NT2/D1 (cell line): ENCODE results near the gene DISC1.

Source experiments
- DNase-seq: peaks from one replicate; pipeline ENCODE4 v3.0.0-alpha.2; 2011; ENCODE audit warnings: low read depth, low spot score
- H3K27me3 ChIP-seq: 2 replicates; pipeline ENCODE4 v1.6.0; 2011; ENCODE audit warnings: mild to moderate bottlenecking; ENCODE audit not compliant: insufficient read length, insufficient read depth
- H3K36me3 ChIP-seq: 2 replicates; pipeline ENCODE4 v1.6.1; 2011; ENCODE audit warnings: mild to moderate bottlenecking, low read length, mixed read lengths; ENCODE audit not compliant: insufficient read depth, insufficient read length
- H3K4me1 ChIP-seq: 2 replicates; pipeline ENCODE4 v1.5.1; 2011; ENCODE audit not compliant: insufficient read depth, insufficient read length
- H3K4me3 ChIP-seq: 2 replicates; pipeline ENCODE4 v1.5.1; 2011; ENCODE audit warnings: low read depth; ENCODE audit not compliant: insufficient read length
- H3K9ac ChIP-seq: 2 replicates; pipeline ENCODE4 v1.6.0; 2011; ENCODE audit warnings: low read depth; ENCODE audit not compliant: insufficient read length
- H3K9me3 ChIP-seq: 2 replicates; pipeline ENCODE4 v1.5.1; 2011; ENCODE audit warnings: mild to moderate bottlenecking, low read length; ENCODE audit not compliant: insufficient read depth
- SUZ12 ChIP-seq: IDR thresholded peaks from 2 replicates; pipeline ENCODE4 v1.6.1; 2011; ENCODE audit not compliant: insufficient read length, insufficient read depth; ENCODE audit errors: extremely low read depth
- YY1 ChIP-seq: IDR thresholded peaks from 2 replicates; pipeline ENCODE4 v1.6.1; 2011; ENCODE audit not compliant: insufficient read length, insufficient read depth
- ZNF274 ChIP-seq: IDR thresholded peaks from 2 replicates; pipeline ENCODE4 v1.6.1; 2011; ENCODE audit warnings: mild to moderate bottlenecking, low read depth, low read length

DISC1 gene

DNA sequence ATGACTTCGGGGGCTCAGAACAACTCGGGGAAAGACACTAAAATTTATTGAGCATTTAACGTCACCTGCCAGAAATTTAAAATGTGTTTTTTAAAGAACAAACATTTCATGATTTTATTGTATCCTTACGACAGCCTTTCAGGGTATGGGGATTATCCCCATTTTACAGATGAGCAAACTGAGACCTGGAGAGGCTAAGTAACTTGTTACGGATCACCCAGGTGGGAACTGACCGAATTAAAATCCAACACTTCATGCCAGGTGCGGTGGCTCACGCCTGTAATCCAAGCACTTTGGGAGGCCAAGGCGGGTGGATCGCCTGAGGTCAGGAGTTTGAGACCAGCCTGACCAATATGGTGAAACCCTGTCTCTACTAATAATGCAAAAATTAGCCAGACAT is 50.9 kb downstream of the DISC1 start:
- Histone ChIP-seq H3K36me3 (no peaks in the 10 kb centered on the region), H3K9ac (no peak overlapping the region), H3K27me3 (no peaks in the 10 kb centered on the region), H3K4me1 (no peaks in the 10 kb centered on the region), H3K9me3 (no peaks in the 10 kb centered on the region), H3K4me3 (no peak overlapping the region)
- TF ChIP-seq ZNF274, result no peak
- TF ChIP-seq YY1, result no peak
- no peak for TF ChIP-seq SUZ12
- DNase-seq, result no peak

DNA sequence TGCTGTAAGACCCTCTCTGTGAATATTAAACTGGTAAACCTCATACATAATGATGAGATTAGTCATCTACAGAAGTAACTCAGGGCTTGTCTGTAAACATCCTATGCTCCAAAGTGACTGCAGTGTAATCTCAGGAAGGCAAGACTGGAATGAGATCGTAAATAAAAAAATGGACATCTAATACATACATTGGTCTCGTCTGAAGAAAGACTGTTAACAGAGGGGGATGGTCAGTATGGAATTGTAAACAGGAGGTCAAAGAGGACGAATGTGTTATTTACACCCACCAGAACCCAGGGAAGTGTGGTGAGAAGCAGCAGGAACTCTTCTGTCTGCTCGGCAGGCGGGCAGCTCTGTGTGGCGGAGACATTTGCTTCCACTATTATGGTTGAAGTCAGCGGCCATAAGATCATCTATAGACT is 51.4 kb downstream of the DISC1 start:
- Histone ChIP-seq H3K4me3 (no peak overlapping the region), H3K4me1 (no peaks in the 10 kb centered on the region), H3K36me3 (no peaks in the 10 kb centered on the region), H3K9ac (no peak overlapping the region), H3K9me3 (no peaks in the 10 kb centered on the region), H3K27me3 (no peaks in the 10 kb centered on the region)
- no peak for DNase-seq
- TF ChIP-seq YY1, result no peak
- no peak for TF ChIP-seq ZNF274
- TF ChIP-seq SUZ12, result no peak

DNA sequence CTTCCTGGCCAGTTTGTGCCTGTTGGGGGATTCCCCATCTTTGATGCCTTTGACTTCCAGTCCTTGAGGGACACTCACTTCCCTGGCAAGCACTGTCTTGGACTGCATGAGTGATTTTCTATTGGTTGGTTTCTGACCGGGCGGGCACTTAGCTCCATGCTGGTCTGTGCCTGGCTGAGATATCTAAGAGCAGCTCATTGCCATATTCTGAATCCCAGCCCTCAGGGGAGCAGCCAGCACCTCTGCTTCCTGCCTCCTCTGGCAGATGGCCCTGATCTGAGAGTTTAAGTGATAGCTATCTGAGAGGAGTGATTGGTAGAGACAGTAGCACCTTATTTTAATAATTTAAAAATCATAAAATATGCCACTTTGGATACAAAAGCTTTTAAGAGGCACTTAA is 52.5 kb downstream of the DISC1 start:
- Histone ChIP-seq H3K4me1 (no peaks in the 10 kb centered on the region), H3K9me3 (no peaks in the 10 kb centered on the region), H3K4me3 (no peak overlapping the region), H3K9ac (no peak overlapping the region), H3K36me3 (no peaks in the 10 kb centered on the region), H3K27me3 (no peaks in the 10 kb centered on the region)
- TF ChIP-seq ZNF274, result no peak
- no peak for DNase-seq

DNA sequence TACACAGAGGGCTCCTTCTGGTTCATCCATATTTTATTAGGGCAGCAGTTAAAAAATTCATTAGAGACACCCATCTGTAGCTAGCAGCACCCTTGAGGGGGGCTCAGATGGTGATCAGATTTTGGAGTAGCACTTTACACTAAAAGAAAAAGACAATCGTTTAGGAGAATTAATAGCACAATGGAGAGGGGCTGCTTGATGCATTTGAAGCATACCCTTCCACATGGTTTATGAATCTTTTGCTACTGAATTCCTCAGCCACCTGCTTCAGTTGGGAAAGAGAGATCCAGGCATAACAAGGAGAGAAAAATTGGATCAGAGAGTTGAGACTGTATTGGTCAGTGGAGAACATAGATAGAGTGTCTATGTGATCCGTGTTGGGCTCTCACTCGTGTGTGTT is 54.4 kb downstream of the DISC1 start:
- Histone ChIP-seq H3K27me3 (no peaks in the 10 kb centered on the region), H3K4me3 (no peak overlapping the region), H3K9me3 (peaks cover 12% of the 10 kb centered on the region), H3K9ac (no peak overlapping the region), H3K36me3 (no peaks in the 10 kb centered on the region), H3K4me1 (no peaks in the 10 kb centered on the region)
- no peak for DNase-seq
- TF ChIP-seq SUZ12 (no peak), ZNF274 (no peak), YY1 (no peak)

DNA sequence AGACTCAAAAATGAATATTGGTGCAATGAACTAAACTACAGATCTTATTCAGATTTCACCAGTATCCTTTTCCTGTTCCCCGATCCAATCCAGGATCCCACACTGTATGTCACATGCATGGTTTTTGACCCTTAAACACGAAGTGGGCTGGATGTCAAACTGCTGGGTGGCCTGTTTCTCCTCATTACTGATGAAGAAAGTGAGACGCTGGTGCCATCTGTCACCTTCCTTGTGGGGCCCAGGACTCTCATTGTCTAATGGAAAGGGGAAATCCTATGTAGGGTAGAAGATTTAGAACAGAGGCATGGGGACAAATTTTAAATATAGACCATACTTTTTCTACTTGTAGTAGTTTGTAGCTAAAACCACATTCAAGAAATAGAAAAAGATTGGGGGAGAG is 56.2 kb downstream of the DISC1 start:
- H3K4me3 ChIP-seq, result no peak overlapping the region
- TF ChIP-seq ZNF274, result no peak
- TF ChIP-seq YY1, result no peak
- no peak for TF ChIP-seq SUZ12

DNA sequence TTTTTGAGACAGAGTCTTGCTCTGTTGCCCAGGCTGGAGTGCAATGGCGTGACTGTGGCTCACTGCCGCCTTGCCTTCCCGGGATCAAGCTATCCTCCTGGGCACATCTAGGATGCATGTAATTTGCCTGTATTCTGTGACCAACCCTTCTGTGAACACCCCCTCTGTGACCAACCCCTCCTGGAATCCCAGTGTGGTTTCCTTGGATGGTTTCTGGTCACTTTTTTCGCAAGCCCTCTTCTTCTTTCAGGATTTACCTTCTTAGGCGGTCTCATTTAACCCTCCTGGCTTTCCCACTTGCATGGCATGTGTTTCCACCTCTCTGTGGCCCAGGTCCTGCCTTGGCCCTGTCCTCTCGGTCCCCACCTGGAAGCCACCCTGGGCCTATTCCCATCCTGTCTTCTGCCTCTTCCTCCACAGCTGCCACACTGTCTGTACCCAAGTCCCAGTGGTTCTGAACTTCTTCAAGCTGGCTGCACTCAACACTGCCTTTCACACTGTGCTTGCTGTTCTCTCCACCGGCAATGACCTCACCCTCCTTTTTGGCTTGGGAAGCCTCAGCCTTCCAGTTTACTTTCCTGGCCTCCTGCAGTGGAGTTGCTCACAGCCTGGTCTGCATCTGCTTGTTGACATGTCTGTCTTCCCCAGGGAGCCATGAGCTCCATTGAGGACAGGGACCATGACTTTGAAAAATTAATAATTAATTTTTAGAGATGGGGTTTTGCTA is 57.0 kb downstream of the DISC1 start:
- no peak for TF ChIP-seq ZNF274
- TF ChIP-seq SUZ12, result no peak
- TF ChIP-seq YY1, result no peak
- Histone ChIP-seq H3K4me1 (no peaks in the 10 kb centered on the region), H3K36me3 (no peaks in the 10 kb centered on the region), H3K9me3 (peaks cover 18% of the 10 kb centered on the region), H3K27me3 (no peaks in the 10 kb centered on the region), H3K4me3 (no peak overlapping the region), H3K9ac (no peak overlapping the region)
- no peak for DNase-seq

More for the DNA sequence above, 56.2 kb downstream of the DISC1 start:
- no peaks in the 10 kb centered on the region for H3K27me3 ChIP-seq
- no peak overlapping the region for H3K9ac ChIP-seq
- DNase-seq, result no peak
- no peaks in the 10 kb centered on the region for H3K4me1 ChIP-seq
- peaks cover 18% of the 10 kb centered on the region for H3K9me3 ChIP-seq
- H3K36me3 ChIP-seq, result no peaks in the 10 kb centered on the region

DNA sequence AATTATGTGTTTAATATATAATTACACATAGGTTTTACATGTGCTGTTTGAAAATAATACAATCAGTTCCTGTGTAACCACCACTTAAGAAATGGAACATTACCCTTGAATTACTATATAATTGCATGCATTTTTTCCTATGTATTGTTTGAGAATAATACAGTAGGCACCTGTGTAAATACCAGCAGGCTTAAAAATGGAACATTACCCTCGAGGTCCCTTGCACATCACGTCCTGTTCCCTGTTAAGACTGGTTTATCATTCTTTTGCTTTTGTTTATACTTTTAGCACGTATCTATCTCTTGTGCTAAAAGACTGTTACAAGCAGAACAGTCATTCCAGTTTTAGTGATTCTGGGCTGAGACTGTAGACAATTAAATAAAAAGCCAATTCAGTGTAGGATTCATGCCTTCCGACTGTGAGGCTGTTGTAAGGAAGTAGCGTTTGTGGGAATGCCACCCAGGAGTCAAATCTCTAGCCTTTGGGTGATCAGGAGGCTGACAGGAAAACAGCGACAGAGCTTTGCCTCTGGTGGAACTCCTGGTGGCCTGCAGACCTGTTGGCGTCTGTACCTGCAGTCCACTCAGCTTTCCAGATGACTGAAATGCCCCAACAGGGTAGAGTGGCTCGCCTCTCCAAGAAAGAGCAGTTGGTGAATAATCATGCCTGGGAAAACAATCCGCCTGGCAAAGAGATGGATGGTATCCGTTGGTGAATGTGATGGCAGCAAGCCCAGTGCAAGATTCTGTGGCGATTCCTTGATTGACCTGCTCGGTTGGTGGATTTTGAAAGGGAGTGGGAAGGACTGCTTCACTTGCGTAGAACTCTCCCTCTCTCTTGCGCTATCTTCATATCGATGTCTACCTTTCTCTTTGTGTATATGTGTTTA is 58.0 kb downstream of the DISC1 start:
- Histone ChIP-seq H3K9ac (no peak overlapping the region), H3K9me3 (peaks cover 18% of the 10 kb centered on the region), H3K27me3 (no peaks in the 10 kb centered on the region), H3K4me1 (no peaks in the 10 kb centered on the region), H3K4me3 (no peak overlapping the region), H3K36me3 (no peaks in the 10 kb centered on the region)
- TF ChIP-seq SUZ12 (no peak), ZNF274 (no peak), YY1 (no peak)
- DNase-seq, result no peak
